Osteocyte (in vitro differentiated cells): ENCODE results near the gene AMDHD1. TPM values are rescaled to one million over a fixed set of nuclear protein-coding genes. Genes with fewer than 3 reads are reported as not detected.

Experiments used
- DNase-seq: peaks from one replicate; pipeline ENCODE4 v3.0.0; 2021; ENCODE audit warnings: mixed read lengths; ENCODE audit not compliant: unreplicated experiment; ENCODE audit errors: extremely low spot score
- H3K27ac Mint-ChIP-seq: one replicate; pipeline ENCODE4 v1.8.0; 2021; ENCODE audit warnings: mild to moderate bottlenecking, mixed read lengths; ENCODE audit not compliant: unreplicated experiment
- H3K27me3 Mint-ChIP-seq: one replicate; pipeline ENCODE4 v1.8.0; 2021; ENCODE audit warnings: mixed read lengths; ENCODE audit not compliant: unreplicated experiment
- H3K36me3 Mint-ChIP-seq: one replicate; pipeline ENCODE4 v1.8.0; 2021; ENCODE audit warnings: mixed read lengths; ENCODE audit not compliant: unreplicated experiment
- H3K4me1 Mint-ChIP-seq: one replicate; pipeline ENCODE4 v1.8.0; 2021; ENCODE audit warnings: mixed read lengths; ENCODE audit not compliant: unreplicated experiment
- H3K4me3 Mint-ChIP-seq: one replicate; pipeline ENCODE4 v1.8.0; 2021; ENCODE audit warnings: mild to moderate bottlenecking, moderate library complexity, mixed read lengths; ENCODE audit not compliant: unreplicated experiment
- H3K9me3 Mint-ChIP-seq: one replicate; pipeline ENCODE4 v1.8.0; 2021; ENCODE audit warnings: mixed read lengths; ENCODE audit not compliant: unreplicated experiment
- total RNA-seq: library from RNA; stranded (reverse); gene quantifications from 2 replicates; pipeline ENCODE4 v1.2.1, GENCODE V29; 2021
- TF ChIP-seq, protein P1 (sequence below): fragments of 200-600 bp; sonication (generic); IDR thresholded peaks from 2 replicates; pipeline ENCODE4 v1.5.0; 2021; ENCODE audit warnings: antibody characterized with exemption, mild to moderate bottlenecking, moderate library complexity

The AMDHD1 gene
- total RNA-seq, 1 donor from 2014 or later: not detected

- Mint-ChIP-seq H3K36me3 (no peaks in the 10 kb centered on the region), H3K27me3 (peaks cover 6% of the 10 kb centered on the region), H3K9me3 (no peaks in the 10 kb centered on the region), H3K4me1 (no peaks in the 10 kb centered on the region), H3K4me3 (no peak overlapping the region), H3K27ac (no peak overlapping the region)
- DNase-seq: no peak
- TF ChIP-seq, protein P1, sequence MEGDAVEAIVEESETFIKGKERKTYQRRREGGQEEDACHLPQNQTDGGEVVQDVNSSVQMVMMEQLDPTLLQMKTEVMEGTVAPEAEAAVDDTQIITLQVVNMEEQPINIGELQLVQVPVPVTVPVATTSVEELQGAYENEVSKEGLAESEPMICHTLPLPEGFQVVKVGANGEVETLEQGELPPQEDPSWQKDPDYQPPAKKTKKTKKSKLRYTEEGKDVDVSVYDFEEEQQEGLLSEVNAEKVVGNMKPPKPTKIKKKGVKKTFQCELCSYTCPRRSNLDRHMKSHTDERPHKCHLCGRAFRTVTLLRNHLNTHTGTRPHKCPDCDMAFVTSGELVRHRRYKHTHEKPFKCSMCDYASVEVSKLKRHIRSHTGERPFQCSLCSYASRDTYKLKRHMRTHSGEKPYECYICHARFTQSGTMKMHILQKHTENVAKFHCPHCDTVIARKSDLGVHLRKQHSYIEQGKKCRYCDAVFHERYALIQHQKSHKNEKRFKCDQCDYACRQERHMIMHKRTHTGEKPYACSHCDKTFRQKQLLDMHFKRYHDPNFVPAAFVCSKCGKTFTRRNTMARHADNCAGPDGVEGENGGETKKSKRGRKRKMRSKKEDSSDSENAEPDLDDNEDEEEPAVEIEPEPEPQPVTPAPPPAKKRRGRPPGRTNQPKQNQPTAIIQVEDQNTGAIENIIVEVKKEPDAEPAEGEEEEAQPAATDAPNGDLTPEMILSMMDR: no peak
Observed at GRCh38 chr12:95993907-95994306, 50.8 kb downstream of the AMDHD1 start.

DNA sequence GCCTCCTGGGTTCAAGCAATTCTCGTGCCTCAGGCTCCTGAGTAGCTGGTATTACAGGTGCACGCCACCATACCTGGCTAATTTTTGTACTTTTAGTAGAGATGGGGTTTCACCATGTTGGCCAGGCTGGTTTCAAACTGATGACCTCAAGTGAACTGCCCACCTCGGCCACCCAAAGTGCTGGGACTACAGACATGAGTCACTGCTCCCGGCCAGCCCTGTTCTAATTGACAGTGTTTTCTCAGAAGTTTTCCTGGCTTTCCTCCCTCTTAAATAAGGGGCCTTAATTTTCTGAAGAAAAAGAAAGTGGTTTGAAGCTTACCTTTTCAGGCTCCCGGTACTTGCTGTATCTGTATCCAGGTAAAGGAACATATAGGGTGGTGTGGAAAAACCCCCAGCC is 51.3 kb downstream of the AMDHD1 start:
- H3K27me3 Mint-ChIP-seq: peaks cover 5% of the 10 kb centered on the region
- H3K4me1 Mint-ChIP-seq: no peaks in the 10 kb centered on the region
- no peaks in the 10 kb centered on the region for H3K9me3 Mint-ChIP-seq
- no peak overlapping the region for H3K4me3 Mint-ChIP-seq
- H3K36me3 Mint-ChIP-seq: no peaks in the 10 kb centered on the region
- DNase-seq: no peak
- no peak overlapping the region for H3K27ac Mint-ChIP-seq
- TF ChIP-seq, protein P1: no peak

DNA sequence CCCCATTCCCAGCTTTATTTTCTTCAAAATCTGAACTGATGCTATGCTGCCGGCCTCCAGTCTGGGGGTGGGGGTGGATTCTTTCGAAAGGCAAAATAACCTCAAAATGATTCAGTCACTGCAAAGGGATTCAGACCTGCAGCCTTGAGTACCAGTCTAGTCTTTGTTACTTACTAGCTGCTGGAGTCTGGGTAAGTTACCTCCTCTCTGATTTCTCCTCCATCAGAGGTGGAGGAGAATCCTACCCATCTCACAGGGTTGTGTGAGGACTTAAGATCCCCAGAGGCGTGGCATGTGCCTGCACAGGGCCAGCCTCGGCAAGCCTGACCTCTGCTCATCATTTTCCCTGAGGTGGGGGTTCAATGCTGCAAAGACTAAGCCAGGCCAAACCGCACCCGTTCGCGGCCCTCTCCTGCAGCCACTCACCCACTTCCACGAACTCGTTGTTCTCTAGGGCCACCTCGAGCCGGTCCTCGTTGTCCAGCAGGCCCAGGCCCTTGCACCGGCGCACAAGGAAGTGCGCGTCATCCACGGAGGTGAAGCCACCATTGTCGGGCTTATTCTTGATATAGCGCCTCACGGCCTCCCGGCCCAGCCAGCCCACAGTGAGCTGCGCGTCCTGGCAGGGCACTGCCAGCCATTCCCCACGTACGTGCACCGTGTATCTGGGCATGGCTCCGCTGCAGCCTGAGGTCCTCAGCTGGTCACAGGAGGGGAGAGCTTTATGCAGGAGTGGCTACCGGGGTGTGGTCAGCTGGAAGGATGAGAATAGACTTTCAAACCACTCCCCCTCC is 52.3 kb downstream of the AMDHD1 start:
- no peak for DNase-seq
- Mint-ChIP-seq H3K36me3 (peaks cover 3% of the 10 kb centered on the region), H3K4me3 (no peak overlapping the region), H3K27ac (no peak overlapping the region), H3K4me1 (no peaks in the 10 kb centered on the region), H3K9me3 (no peaks in the 10 kb centered on the region), H3K27me3 (peaks cover 5% of the 10 kb centered on the region)
- TF ChIP-seq, protein P1: no peak

- H3K4me1 Mint-ChIP-seq: no peaks in the 10 kb centered on the region
- H3K9me3 Mint-ChIP-seq: no peaks in the 10 kb centered on the region
- TF ChIP-seq, protein P1: no peak
- no peak within 1 kb of the TSS for H3K27ac Mint-ChIP-seq
- no peak within 1 kb of the TSS for H3K4me3 Mint-ChIP-seq
- H3K27me3 Mint-ChIP-seq: peaks cover 3% of the 10 kb centered on the region
- DNase-seq: no peak
- H3K36me3 Mint-ChIP-seq: peaks cover 8% of the 10 kb centered on the region
Observed at GRCh38 chr12:95996034-95996658, 53.0 kb downstream of the AMDHD1 start, which contains the start of gene HAL. Gene HAL, minus strand, starts transcription at chr12:95996344. Its CDS starts 434 bp downstream, at chr12:95995910.

DNA sequence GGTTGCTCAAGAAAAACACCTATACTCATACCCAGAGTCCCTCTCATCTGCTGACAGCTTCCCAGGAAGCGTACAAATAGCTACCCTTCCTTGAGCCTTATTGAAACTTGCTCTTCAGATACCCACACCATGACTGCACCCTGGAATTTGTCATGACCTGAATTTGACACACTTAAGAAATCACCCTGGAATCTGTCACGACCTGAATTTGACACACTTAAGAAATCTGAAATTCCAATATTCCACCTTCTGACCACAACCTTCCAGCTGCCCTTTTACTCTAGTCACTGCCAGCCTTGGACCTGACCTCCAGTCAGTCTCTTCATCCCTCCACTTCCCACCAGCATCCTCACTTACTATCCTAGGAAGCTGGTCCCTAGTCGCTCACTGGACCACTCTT is 54.1 kb downstream of the AMDHD1 start:
- Mint-ChIP-seq H3K27ac (no peak overlapping the region), H3K4me1 (no peaks in the 10 kb centered on the region), H3K36me3 (peaks cover 9% of the 10 kb centered on the region), H3K27me3 (no peaks in the 10 kb centered on the region), H3K4me3 (no peak overlapping the region), H3K9me3 (no peaks in the 10 kb centered on the region)
- TF ChIP-seq, protein P1: no peak
- DNase-seq: no peak
